Fibroblast of lung (primary cell): Measurements from ENCODE around the gene SLIT3. TPM values are rescaled to one million over a fixed set of nuclear protein-coding genes. Genes with fewer than 3 reads are reported as not detected.

Experiments
- DNase-seq, 2 donors: peaks; one replicate each; pipeline versions ENCODE4 v3.0.0 to v3.0.0-alpha.2; 2010; ENCODE audit warnings: low read depth in 2 of 2
- H2AFZ ChIP-seq: 2 replicates; pipeline ENCODE4 v1.5.1; 2012; ENCODE audit warnings: low read length, control low read depth, inconsistent platforms
- H3K27ac ChIP-seq: 2 replicates; pipeline ENCODE4 v1.5.1; 2011; ENCODE audit warnings: low read length, control low read depth; ENCODE audit not compliant: insufficient read depth
- H3K27me3 ChIP-seq: 2 replicates; pipeline ENCODE4 v1.5.1; 2011; ENCODE audit warnings: mild to moderate bottlenecking, low read length; ENCODE audit not compliant: control insufficient read depth, insufficient read depth
- H3K36me3 ChIP-seq: 2 replicates; pipeline ENCODE4 v1.5.1; 2011; ENCODE audit warnings: low read length; ENCODE audit not compliant: control insufficient read depth, insufficient read depth
- H3K4me1 ChIP-seq: 2 replicates; pipeline ENCODE4 v1.5.1; 2011; ENCODE audit warnings: low read length; ENCODE audit not compliant: control insufficient read depth, insufficient read depth; ENCODE audit errors: extremely low read depth
- H3K4me2 ChIP-seq: 2 replicates; pipeline ENCODE4 v1.5.1; 2011; ENCODE audit warnings: low read length, control low read depth; ENCODE audit not compliant: insufficient read depth; ENCODE audit errors: extremely low read depth
- H3K4me3 ChIP-seq, 4 experiments: fragments of 200-600 bp in 1 of 4; sonication (generic) in 1 of 4; replicated peaks in 1 of 4; 2 replicates each; pipeline ENCODE4 v1.5.1; 2011 to 2016; ENCODE audit warnings: low read length in 4 of 4, low read depth in 3 of 4, mild to moderate bottlenecking in 3 of 4, control low read depth in 2 of 4, inconsistent platforms in 1 of 4, mixed read lengths in 1 of 4; ENCODE audit not compliant: insufficient read depth in 1 of 4; ENCODE audit errors: control extremely low read depth in 1 of 4
- H3K79me2 ChIP-seq: 2 replicates; pipeline ENCODE4 v1.5.1; 2012; ENCODE audit warnings: mild to moderate bottlenecking, low read length, inconsistent platforms; ENCODE audit not compliant: control insufficient read depth, insufficient read depth
- H3K9ac ChIP-seq: 2 replicates; pipeline ENCODE4 v1.5.1; 2011; ENCODE audit warnings: mild to moderate bottlenecking, low read length, control low read depth; ENCODE audit not compliant: insufficient read depth
- H3K9me3 ChIP-seq: 2 replicates; pipeline ENCODE4 v1.5.1; 2012; ENCODE audit warnings: low read depth, low read length; ENCODE audit not compliant: control insufficient read depth, insufficient read depth
- H4K20me1 ChIP-seq: 2 replicates; pipeline ENCODE4 v1.5.1; 2011; ENCODE audit warnings: low read length; ENCODE audit not compliant: control insufficient read depth, insufficient read depth; ENCODE audit errors: extremely low read depth
- CTCF ChIP-seq, 2 donors: IDR thresholded peaks in 1 of 2; conservative IDR thresholded peaks in 1 of 2; 1 replicate in 1 of 2; 2 replicates in 1 of 2; pipeline ENCODE4 v1.5.1; 2011 to 2012; ENCODE audit warnings: low read length in 2 of 2, control low read depth in 1 of 2, inconsistent platforms in 1 of 2, low read depth in 1 of 2, mild to moderate bottlenecking in 1 of 2
- EZH2 ChIP-seq: IDR thresholded peaks from 2 replicates; pipeline ENCODE4 v1.5.1; 2012; ENCODE audit warnings: low read length, control low read depth, mild to moderate bottlenecking; ENCODE audit errors: missing control alignments
- polyA plus RNA-seq, 2 donors: library from polyadenylated mRNA; depleted of rRNA in 1 of 2; stranded (reverse) in 1 of 2; unstranded in 1 of 2; fragments of >200 nt; gene quantifications; 2 replicates each; pipeline ENCODE4 v1.2.1, GENCODE V29; 2011 to 2012; ENCODE audit warnings: missing spikeins in 1 of 2
- total RNA-seq: library from RNA; depleted of rRNA; stranded (reverse); fragments of >200 nt; gene quantifications from 2 replicates; pipeline ENCODE4 v1.2.1, GENCODE V29; 2014

The SLIT3 gene
- total and polyA plus RNA-seq, 2 donors (not counting 1 experiment from before 2014, with no cell fraction given), result 1.6 to 4.6 TPM

DNA sequence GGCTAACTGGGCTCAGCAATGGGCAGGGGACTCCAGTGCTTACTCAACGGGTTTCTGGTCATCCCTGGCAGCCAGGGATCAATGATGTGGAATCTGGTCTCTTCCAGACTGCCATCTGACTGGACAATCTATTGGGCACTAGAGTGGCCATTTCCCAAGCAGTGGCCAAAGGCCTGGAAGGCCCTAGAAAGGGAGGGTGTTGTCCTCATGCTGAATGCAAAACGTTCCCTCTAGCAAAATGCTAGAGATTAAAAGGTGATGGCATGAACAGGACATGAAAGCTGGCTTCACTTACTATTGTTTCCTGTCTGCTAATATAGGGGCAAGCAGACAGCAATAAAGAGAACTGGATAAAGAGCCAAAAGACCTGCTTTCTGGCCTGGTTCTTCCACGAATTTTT, 467.6 kb downstream of the SLIT3 start:
- no peaks in the 10 kb centered on the region for H3K79me2 ChIP-seq
- H3K4me3 ChIP-seq, result no peak overlapping the region
- no peaks in the 10 kb centered on the region for H4K20me1 ChIP-seq
- no peaks in the 10 kb centered on the region for H3K27me3 ChIP-seq
- no peak overlapping the region for H3K27ac ChIP-seq
- H3K9ac ChIP-seq, result no peak overlapping the region
- no peaks in the 10 kb centered on the region for H3K4me1 ChIP-seq
- no peak overlapping the region for H3K4me2 ChIP-seq
- H3K36me3 ChIP-seq, result no peaks in the 10 kb centered on the region
- no peaks in the 10 kb centered on the region for H3K9me3 ChIP-seq
- H2AFZ ChIP-seq, result no peak overlapping the region
- TF ChIP-seq CTCF (conservative IDR thresholded peaks at IDR 0.05 in 1 of 2, IDR thresholded peaks at IDR 0.05 in 1 of 2; ENCODE audit: low read depth in 1 of 2, low read length in 2 of 2) (no peak), EZH2 (no peak)
- no peak for DNase-seq

- no peak overlapping the region for H3K4me2 ChIP-seq
These were observed 468.6 kb downstream of the SLIT3 start for GRCh38 chr5:168832308-168832707.

DNA sequence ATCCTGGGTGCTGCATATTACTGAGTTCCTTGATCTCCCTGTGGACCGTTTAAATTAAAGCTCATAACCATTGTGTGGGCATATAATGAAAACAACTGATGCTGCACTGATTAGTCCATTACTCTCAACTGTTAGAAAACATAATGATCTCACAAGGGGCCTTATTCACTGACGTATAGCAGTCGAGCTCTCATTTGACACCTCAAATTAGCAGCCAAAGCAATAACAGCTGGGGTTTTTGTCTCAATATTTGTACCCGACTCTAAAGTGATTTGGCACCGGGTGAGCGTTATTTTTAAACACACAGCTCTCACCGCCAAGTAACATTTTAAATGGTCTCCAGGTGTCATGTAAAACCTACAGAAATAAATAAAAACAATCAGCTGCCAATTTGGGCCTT, 469.6 kb downstream of the SLIT3 start:
- Histone ChIP-seq H4K20me1 (no peaks in the 10 kb centered on the region), H3K4me2 (no peak overlapping the region), H3K4me3 (no peak overlapping the region), H3K79me2 (no peaks in the 10 kb centered on the region), H3K36me3 (no peaks in the 10 kb centered on the region), H3K9me3 (no peaks in the 10 kb centered on the region), H3K4me1 (no peaks in the 10 kb centered on the region), H2AFZ (no peak overlapping the region), H3K27ac (no peak overlapping the region), H3K27me3 (no peaks in the 10 kb centered on the region), H3K9ac (no peak overlapping the region)
- TF ChIP-seq EZH2 (no peak), CTCF (conservative IDR thresholded peaks at IDR 0.05 in 1 of 2, IDR thresholded peaks at IDR 0.05 in 1 of 2; ENCODE audit: low read depth in 1 of 2, low read length in 2 of 2) (no peak)
- DNase-seq, result no peak

More at GRCh38 chr5:168832308-168832707, 468.6 kb downstream of the SLIT3 start:
- TF ChIP-seq EZH2 (no peak), CTCF (conservative IDR thresholded peaks at IDR 0.05 in 1 of 2, IDR thresholded peaks at IDR 0.05 in 1 of 2; ENCODE audit: low read depth in 1 of 2, low read length in 2 of 2) (no peak)
- Histone ChIP-seq H3K4me3 (no peak overlapping the region), H3K27me3 (no peaks in the 10 kb centered on the region), H2AFZ (no peak overlapping the region), H3K27ac (no peak overlapping the region), H3K9me3 (no peaks in the 10 kb centered on the region), H3K4me1 (no peaks in the 10 kb centered on the region), H4K20me1 (no peaks in the 10 kb centered on the region), H3K79me2 (no peaks in the 10 kb centered on the region), H3K9ac (no peak overlapping the region), H3K36me3 (no peaks in the 10 kb centered on the region)
- no peak for DNase-seq
